ENCODE measurements around the gene ASB18.

- TF ChIP-seq GATA2 (IDR thresholded peaks at IDR 0.05; ENCODE audit: low read depth, low read length) (no peak), GATA3 (IDR thresholded peaks at IDR 0.05; ENCODE audit: low read depth, low read length) (no peak)
Observed at GRCh38 chr2:236190674-236191073, 73.5 kb downstream of the ASB18 start.

All from SH-SY5Y (cell line).